Breast epithelium (tissue), 3 donors: Measurements from ENCODE around the gene EDEM1.

Source experiments
- POLR2AphosphoS5 ChIP-seq, 3 donors: sonication (generic); formaldehyde crosslinking; IDR thresholded peaks; one replicate each; pipeline ENCODE4 v1.6.1; 2017; ENCODE audit warnings: antibody characterized with exemption in 3 of 3
- TF ChIP-seq, protein P1 (sequence below), 3 donors: fragments of 450-650 bp; IDR thresholded peaks; one replicate each; pipeline ENCODE4 v1.5.1; 2016 to 2017; ENCODE audit warnings: antibody characterized with exemption in 3 of 3, mild to moderate bottlenecking in 3 of 3, moderate library complexity in 3 of 3

DNA sequence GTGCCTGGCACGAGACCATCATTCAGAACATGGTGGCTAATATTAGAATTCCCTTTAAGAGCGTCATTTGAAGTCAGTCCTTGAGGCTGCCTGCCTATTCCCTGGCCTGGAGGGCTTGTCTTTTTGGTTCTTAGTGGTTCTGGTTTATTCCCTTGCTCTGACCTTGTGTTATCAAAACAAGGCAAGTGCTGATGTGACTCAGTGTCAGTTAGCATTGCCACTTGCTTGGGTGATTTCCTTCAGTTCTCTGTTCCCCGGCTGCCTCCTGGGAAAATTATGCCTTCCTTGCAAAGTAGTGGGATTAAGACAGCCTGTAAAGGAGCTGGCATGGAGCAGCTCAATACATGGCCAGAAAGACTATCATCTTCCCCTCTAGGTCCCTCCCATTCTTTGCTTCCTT, 64.6 kb downstream of the EDEM1 start:
- TF ChIP-seq, protein P1, sequence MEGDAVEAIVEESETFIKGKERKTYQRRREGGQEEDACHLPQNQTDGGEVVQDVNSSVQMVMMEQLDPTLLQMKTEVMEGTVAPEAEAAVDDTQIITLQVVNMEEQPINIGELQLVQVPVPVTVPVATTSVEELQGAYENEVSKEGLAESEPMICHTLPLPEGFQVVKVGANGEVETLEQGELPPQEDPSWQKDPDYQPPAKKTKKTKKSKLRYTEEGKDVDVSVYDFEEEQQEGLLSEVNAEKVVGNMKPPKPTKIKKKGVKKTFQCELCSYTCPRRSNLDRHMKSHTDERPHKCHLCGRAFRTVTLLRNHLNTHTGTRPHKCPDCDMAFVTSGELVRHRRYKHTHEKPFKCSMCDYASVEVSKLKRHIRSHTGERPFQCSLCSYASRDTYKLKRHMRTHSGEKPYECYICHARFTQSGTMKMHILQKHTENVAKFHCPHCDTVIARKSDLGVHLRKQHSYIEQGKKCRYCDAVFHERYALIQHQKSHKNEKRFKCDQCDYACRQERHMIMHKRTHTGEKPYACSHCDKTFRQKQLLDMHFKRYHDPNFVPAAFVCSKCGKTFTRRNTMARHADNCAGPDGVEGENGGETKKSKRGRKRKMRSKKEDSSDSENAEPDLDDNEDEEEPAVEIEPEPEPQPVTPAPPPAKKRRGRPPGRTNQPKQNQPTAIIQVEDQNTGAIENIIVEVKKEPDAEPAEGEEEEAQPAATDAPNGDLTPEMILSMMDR (IDR thresholded peaks at IDR 0.05): no peak
- TF ChIP-seq POLR2AphosphoS5 (IDR thresholded peaks at IDR 0.05): no peak
